Superior temporal gyrus (tissue), 1 donor: ENCODE results near the gene POLR3A.

Experiments used
- DNase-seq: peaks from one replicate; pipeline ENCODE4 v3.0.0-alpha.2; 2016; ENCODE audit errors: extremely low spot score

POLR3A gene

DNA sequence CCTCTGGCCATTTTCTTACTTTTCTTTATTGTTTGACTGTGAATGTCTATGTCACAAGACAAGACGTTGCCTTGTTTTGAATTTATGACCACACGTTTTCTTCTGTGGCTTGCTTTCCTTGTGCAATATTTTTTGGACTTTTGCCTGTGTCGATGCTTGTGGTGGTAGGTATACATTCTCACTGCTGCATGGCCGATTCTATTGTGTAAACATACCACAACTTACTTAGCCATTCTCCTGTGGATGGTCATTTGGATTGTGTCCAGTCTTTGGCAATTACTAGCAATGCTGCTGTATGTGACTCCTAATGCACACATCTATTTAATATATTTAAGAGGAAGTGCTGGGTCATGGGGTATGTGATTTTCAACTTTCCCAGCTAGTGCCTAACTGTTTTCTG lies 84.8 kb downstream of the POLR3A start:
- DNase-seq, result no peak

- no peak for DNase-seq
Observed at GRCh38 chr10:77943121-77943901, 86.0 kb downstream of the POLR3A start.

- DNase-seq, result no peak
Observed at GRCh38 chr10:77941790-77942189, 87.5 kb downstream of the POLR3A start.

GRCh38 chr10:77940627-77941026 lies 88.7 kb downstream of the POLR3A start:
- DNase-seq, result no peak

DNA sequence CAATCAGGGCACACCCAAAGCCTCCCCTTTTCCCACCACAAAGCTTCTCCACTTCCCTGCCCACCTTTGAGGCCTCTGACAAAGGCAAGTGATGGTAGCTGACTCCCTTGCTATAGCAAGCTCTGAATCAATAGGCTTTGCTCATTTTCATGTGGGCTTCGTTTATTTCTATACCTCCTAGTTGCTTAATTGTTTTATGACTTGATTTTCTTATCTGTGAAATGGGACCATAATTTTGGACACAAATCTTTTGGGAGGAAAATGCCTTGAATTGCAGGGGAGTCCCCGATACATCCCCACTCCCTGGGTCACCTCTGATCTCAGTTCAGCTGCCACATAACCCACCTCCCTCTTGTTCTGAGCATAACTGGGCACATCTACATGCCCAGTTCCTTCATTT lies 89.1 kb downstream of the POLR3A start:
- DNase-seq, result no peak

DNA sequence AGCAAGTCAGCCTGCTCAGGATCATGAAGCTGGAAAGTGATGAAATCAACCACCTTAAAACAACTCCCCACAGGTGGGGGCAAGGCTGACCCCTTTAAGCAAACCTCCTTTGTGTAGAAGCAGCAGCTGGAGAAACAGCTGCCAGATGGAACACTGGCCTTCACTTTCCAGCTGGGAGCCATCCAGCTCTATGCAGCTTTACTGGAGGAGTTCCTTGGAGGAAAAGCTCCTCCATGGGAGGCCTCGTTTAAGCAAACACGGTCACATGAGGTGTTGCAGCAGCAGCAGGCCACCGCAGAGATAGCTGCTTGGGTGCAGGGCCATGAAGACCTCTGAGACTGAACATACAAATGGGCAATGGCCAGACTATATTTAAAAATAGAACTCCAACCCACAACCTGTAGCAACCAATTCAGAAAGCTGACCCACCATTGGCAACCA lies 89.7 kb downstream of the POLR3A start:
- DNase-seq, result no peak

GRCh38 chr10:77936697-77937567 lies 92.4 kb downstream of the POLR3A start:
- DNase-seq, result no peak

- DNase-seq, result no peak
Observed at GRCh38 chr10:77932016-77932715, 97.1 kb downstream of the POLR3A start.

DNA sequence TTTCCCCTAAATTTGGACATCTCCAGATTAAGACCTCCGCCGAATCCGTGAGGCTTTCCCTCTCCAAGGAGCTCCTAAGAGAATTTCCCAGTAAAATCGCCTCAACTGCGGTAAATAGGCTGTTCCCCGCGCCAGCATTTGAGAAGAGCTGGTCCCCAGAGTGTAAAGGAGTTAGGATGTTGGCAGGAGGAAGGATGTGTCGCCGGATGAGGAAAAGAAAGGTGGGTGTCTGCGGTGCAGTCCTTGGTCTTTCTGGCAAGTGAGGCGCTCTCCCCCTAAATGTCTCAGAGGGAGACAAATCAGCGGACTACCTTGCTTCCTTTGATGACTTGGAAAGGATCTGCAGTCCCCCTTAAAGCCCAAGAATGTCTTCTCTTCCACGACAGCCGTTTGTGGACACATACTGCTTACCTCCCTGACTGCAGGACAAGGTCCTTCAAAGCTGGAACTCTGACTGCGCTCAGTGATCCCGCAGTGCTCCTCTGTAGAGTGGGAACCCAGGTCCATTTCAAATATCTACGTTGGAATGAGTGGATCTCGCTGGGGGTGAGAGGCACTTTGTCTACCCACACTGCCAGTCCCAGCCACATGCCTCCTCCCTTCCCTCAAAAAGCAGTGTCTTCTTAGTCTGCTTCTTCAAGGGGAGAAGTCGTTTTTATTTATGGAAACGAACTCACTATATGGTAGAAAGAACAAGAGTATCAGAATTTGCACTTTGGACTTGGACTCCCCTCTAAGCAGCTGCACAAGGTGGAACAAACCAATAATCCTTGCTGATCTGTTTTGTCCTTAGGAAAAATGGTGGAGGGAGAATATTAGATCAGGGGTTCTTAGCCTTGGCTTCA lies 101.7 kb downstream of the POLR3A start:
- DNase-seq, result peak; percentile 47

GRCh38 chr10:77926566-77927401 lies 102.5 kb downstream of the POLR3A start, which contains the start of gene DLG5:
TSS of gene DLG5 (minus strand) at chr10:77926755. CDS start at chr10:77926520, 235 bp downstream.
- DNase-seq, result no peak

- DNase-seq, result no peak
Observed at GRCh38 chr10:77925795-77926565, 103.3 kb downstream of the POLR3A start.

DNA sequence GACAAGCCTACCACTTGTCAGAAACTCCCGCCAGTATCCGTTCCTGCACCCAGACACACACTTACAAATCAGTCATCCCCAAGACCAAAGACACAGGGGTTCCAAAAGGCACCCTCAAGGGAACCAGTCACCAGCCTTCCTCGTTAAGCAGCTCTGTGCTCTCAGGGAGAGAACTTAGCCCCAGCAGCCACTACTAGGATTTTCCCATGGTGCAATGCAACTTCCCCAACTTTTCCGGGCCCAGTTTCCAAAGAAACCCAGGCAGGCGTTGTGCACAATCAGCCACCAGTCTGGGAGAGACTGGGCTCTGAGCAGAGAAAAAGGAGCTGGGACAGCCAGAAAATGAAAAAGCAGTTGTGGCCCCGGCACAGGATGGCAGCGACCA lies 103.9 kb downstream of the POLR3A start:
- peak; percentile 71 for DNase-seq

DNA sequence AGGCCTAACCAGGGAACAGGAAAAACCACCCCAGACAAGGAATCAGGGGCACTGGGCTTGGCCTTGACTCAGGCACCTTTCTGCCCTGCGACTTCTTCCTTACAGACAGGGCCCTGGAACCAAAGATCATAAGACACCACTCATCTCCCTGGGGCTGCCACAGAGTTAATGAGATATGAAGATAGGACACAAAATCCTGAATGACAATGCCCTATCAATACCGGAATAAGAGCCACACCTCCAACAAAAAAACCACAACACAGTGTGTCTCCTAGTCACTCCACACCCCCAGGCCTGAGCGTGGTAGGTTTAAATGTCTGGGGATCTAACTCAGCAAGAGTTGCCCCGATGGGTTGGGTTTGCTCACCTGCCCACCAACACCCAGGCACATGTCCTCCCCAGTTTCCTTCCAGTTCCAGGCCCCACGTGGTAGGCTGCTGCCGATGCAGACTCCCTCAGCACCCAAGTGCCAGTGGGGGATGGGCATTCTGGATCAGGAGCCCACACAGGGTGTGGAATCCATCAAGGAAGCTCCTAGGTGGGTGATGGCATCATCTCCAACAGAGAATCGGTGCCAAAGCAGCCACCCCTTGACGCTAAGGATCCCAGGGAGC lies 106.6 kb downstream of the POLR3A start:
- no peak for DNase-seq

GRCh38 chr10:77922055-77922454 lies 107.3 kb downstream of the POLR3A start:
- no peak for DNase-seq

- DNase-seq, result no peak
Observed at GRCh38 chr10:77921395-77921794, 107.9 kb downstream of the POLR3A start.

- DNase-seq, result no peak
Observed at GRCh38 chr10:77920495-77920894, 108.8 kb downstream of the POLR3A start.

GRCh38 chr10:77919713-77920108 lies 109.6 kb downstream of the POLR3A start:
- no peak for DNase-seq
